ENCODE measurements around the gene ZFAND3.
A peak's percentile ranks its signal among the peaks of the same experiment; 100 is the strongest.
"Not testable (repeated sequence)": the region's sequence is repeated elsewhere in the genome, so short reads cannot be mapped to it uniquely, and the experiment has no call there.

The ZFAND3 gene

DNA sequence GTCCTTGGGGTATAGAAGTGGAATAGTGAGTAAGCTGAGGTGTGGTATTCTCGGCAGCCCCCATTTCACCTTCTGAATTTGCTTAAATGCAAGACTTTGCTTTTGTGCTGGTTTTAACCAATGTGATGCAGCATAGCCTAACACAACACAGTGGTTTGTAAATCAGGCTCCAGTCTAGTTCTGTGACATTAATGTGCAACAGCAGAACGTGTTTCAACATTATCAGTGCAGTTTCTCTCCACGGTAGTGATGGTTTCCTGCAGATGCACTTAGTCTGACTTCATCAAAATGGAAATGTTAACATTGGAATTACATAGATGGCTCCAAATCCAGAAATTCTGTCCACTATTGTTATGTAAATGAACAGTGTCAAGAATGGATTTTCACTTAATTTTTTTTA lies 139.5 kb downstream of the ZFAND3 start:
- H3K79me2 ChIP-seq (ENCODE audit: insufficient read depth, low read length) = peaks cover 66% of the 10 kb centered on the region

GRCh38 chr6:37960139-37960935 lies 140.8 kb downstream of the ZFAND3 start:
- TF ChIP-seq, protein P1, sequence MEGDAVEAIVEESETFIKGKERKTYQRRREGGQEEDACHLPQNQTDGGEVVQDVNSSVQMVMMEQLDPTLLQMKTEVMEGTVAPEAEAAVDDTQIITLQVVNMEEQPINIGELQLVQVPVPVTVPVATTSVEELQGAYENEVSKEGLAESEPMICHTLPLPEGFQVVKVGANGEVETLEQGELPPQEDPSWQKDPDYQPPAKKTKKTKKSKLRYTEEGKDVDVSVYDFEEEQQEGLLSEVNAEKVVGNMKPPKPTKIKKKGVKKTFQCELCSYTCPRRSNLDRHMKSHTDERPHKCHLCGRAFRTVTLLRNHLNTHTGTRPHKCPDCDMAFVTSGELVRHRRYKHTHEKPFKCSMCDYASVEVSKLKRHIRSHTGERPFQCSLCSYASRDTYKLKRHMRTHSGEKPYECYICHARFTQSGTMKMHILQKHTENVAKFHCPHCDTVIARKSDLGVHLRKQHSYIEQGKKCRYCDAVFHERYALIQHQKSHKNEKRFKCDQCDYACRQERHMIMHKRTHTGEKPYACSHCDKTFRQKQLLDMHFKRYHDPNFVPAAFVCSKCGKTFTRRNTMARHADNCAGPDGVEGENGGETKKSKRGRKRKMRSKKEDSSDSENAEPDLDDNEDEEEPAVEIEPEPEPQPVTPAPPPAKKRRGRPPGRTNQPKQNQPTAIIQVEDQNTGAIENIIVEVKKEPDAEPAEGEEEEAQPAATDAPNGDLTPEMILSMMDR (IDR thresholded peaks at IDR 0.05; ENCODE audit: borderline replicate concordance, extremely low read depth, low read length, poor library complexity, severe bottlenecking) = no peak
- TF ChIP-seq EZH2 (IDR thresholded peaks at IDR 0.05; ENCODE audit: borderline replicate concordance, low read depth, low read length, severe bottlenecking) = no peak
- no peak overlapping the region for H2AFZ ChIP-seq (ENCODE audit: low read depth, low read length)
- no peaks in the 10 kb centered on the region for H3K27me3 ChIP-seq (ENCODE audit: insufficient read depth, low read length, poor library complexity)
- peaks cover 19% of the 10 kb centered on the region for H4K20me1 ChIP-seq (ENCODE audit: insufficient read depth, low read length)
- H3K79me2 ChIP-seq (ENCODE audit: insufficient read depth, low read length) = peaks cover 61% of the 10 kb centered on the region
- H3K4me3 ChIP-seq (ENCODE audit: low read depth in 1 of 2, low read length in 2 of 2) = no peak overlapping the region
- no peak for DNase-seq
- no peak for ATAC-seq (ENCODE audit: insufficient read depth, low read depth)
- no peak overlapping the region for H3K27ac ChIP-seq (ENCODE audit: low read length)
- H3K9ac ChIP-seq (ENCODE audit: low read depth, low read length) = no peak overlapping the region
- H3K4me1 ChIP-seq (ENCODE audit: insufficient read depth, low read length) = no peaks in the 10 kb centered on the region
- H3K4me2 ChIP-seq (ENCODE audit: insufficient read depth, low read length) = no peak overlapping the region
- H3K9me3 ChIP-seq (ENCODE audit: insufficient read depth, low read length, severe bottlenecking) = no peaks in the 10 kb centered on the region
- H3K36me3 ChIP-seq (ENCODE audit: insufficient read depth, low read length) = no peaks in the 10 kb centered on the region

More for the DNA sequence above, 139.5 kb downstream of the ZFAND3 start:
- no peak for DNase-seq
- Histone ChIP-seq H3K9me3 (ENCODE audit: insufficient read depth, low read length, severe bottlenecking) (no peaks in the 10 kb centered on the region), H3K27ac (ENCODE audit: low read length) (no peak overlapping the region), H3K4me3 (ENCODE audit: low read depth in 1 of 2, low read length in 2 of 2) (no peak overlapping the region), H3K9ac (ENCODE audit: low read depth, low read length) (no peak overlapping the region), H4K20me1 (ENCODE audit: insufficient read depth, low read length) (peaks cover 27% of the 10 kb centered on the region), H3K4me1 (ENCODE audit: insufficient read depth, low read length) (no peaks in the 10 kb centered on the region), H3K27me3 (ENCODE audit: insufficient read depth, low read length, poor library complexity) (no peaks in the 10 kb centered on the region), H3K4me2 (ENCODE audit: insufficient read depth, low read length) (no peak overlapping the region), H2AFZ (ENCODE audit: low read depth, low read length) (no peak overlapping the region), H3K36me3 (ENCODE audit: insufficient read depth, low read length) (no peaks in the 10 kb centered on the region)
- TF ChIP-seq EZH2 (IDR thresholded peaks at IDR 0.05; ENCODE audit: borderline replicate concordance, low read depth, low read length, severe bottlenecking) = no peak
- TF ChIP-seq, protein P1 (IDR thresholded peaks at IDR 0.05; ENCODE audit: borderline replicate concordance, extremely low read depth, low read length, poor library complexity, severe bottlenecking) = no peak
- no peak for ATAC-seq (ENCODE audit: insufficient read depth, low read depth)

DNA sequence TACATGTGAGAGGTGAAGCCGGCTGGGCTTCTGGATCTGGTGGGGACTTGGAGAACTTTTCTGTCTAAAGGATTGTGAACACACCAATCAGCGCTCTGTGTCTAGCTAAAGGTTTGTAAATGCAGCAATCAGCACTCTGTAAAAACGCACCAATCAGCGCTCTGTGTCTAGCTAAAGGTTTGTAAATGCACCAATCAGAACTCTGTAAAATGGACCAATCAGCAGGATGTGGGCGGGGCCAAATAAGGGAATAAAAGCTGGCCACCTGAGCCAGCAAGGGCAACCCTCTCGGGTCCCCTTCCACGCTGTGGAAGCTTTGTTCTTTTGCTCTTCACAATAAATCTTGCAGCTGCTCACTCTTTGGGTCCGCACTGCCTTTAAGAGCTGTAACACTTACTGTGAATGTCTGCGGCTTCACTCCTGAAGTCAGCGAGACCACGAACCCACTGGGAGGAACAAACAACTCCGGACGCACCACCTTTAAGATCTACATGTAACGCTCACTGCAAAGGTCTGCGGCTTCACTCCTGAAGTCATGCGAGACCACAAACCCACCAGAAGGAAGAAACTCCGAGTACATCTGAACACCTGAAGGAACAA lies 143.1 kb downstream of the ZFAND3 start:
- not testable (repeated sequence) for H3K27ac ChIP-seq (ENCODE audit: low read length); H2AFZ ChIP-seq (ENCODE audit: low read depth, low read length); H3K9me3 ChIP-seq (ENCODE audit: insufficient read depth, low read length, severe bottlenecking); H3K4me3 ChIP-seq (ENCODE audit: low read depth in 1 of 2, low read length in 2 of 2); H3K4me1 ChIP-seq (ENCODE audit: insufficient read depth, low read length); H3K27me3 ChIP-seq (ENCODE audit: insufficient read depth, low read length, poor library complexity); H3K4me2 ChIP-seq (ENCODE audit: insufficient read depth, low read length); H3K36me3 ChIP-seq (ENCODE audit: insufficient read depth, low read length); H3K9ac ChIP-seq (ENCODE audit: low read depth, low read length)
- peaks cover 10% of the 10 kb centered on the region for H4K20me1 ChIP-seq (ENCODE audit: insufficient read depth, low read length)
- peaks cover 60% of the 10 kb centered on the region for H3K79me2 ChIP-seq (ENCODE audit: insufficient read depth, low read length)
- ATAC-seq (ENCODE audit: insufficient read depth, low read depth) (peak; percentile 71), DNase-seq (peak; percentile 64)

- H3K4me2 ChIP-seq (ENCODE audit: insufficient read depth, low read length) = no peak overlapping the region
- H3K27ac ChIP-seq (ENCODE audit: low read length) = no peak overlapping the region
- peaks cover 5% of the 10 kb centered on the region for H3K4me1 ChIP-seq (ENCODE audit: insufficient read depth, low read length)
- ATAC-seq (ENCODE audit: insufficient read depth, low read depth) (no peak), DNase-seq (no peak)
- no peak overlapping the region for H2AFZ ChIP-seq (ENCODE audit: low read depth, low read length)
- no peak overlapping the region for H3K9ac ChIP-seq (ENCODE audit: low read depth, low read length)
- H3K9me3 ChIP-seq (ENCODE audit: insufficient read depth, low read length, severe bottlenecking) = no peaks in the 10 kb centered on the region
- TF ChIP-seq, protein P1 (IDR thresholded peaks at IDR 0.05; ENCODE audit: borderline replicate concordance, extremely low read depth, low read length, poor library complexity, severe bottlenecking) = no peak
- no peak for TF ChIP-seq EZH2 (IDR thresholded peaks at IDR 0.05; ENCODE audit: borderline replicate concordance, low read depth, low read length, severe bottlenecking)
- H3K36me3 ChIP-seq (ENCODE audit: insufficient read depth, low read length) = no peaks in the 10 kb centered on the region
- H3K4me3 ChIP-seq (ENCODE audit: low read depth in 1 of 2, low read length in 2 of 2) = no peak overlapping the region
- peaks cover 6% of the 10 kb centered on the region for H4K20me1 ChIP-seq (ENCODE audit: insufficient read depth, low read length)
- no peaks in the 10 kb centered on the region for H3K27me3 ChIP-seq (ENCODE audit: insufficient read depth, low read length, poor library complexity)
- peaks cover 66% of the 10 kb centered on the region for H3K79me2 ChIP-seq (ENCODE audit: insufficient read depth, low read length)
Measured at GRCh38 chr6:37965964-37966676, 146.6 kb downstream of the ZFAND3 start.
